ENCODE results near the gene EYS. TPM values are rescaled to one million over a fixed set of nuclear protein-coding genes. Genes with fewer than 3 reads are reported as not detected.

EYS gene
- total RNA-seq, 1 donor from 2014 or later = not detected

GRCh38 chr6:64861039-64861651 is 845.9 kb downstream of the EYS start:
- no peak for DNase-seq (ENCODE audit: low read depth)

- no peak for DNase-seq (ENCODE audit: low read depth)
Measured at GRCh38 chr6:64860203-64860602, 846.8 kb downstream of the EYS start.

DNA sequence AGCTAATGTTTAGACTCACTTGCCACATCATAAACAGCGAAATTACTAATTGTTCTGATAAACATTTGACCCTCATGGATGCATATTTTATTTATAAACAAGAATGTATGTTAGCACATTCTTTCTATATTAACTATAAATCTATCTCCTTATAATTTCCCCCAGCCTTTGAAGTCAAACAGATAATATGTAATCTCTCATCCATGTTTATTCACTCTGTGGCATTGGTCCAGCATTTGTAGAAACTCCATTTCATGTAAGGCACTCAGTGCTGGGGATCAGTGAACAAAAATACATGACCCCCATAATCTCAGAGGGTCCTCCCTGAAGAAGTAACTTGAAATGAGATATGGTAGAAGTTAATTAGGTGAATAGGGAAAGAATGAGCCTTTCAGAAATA is 856.9 kb downstream of the EYS start:
- no peak for DNase-seq (ENCODE audit: low read depth)

- no peak for DNase-seq (ENCODE audit: low read depth)
Measured at GRCh38 chr6:64848467-64848866, 858.6 kb downstream of the EYS start.

GRCh38 chr6:64847396-64847795 is 859.6 kb downstream of the EYS start:
- DNase-seq (ENCODE audit: low read depth) = no peak

- DNase-seq (ENCODE audit: low read depth) = no peak
Measured at GRCh38 chr6:64838726-64839125, 868.3 kb downstream of the EYS start.

GRCh38 chr6:64831680-64832079 is 875.3 kb downstream of the EYS start:
- DNase-seq (ENCODE audit: low read depth) = no peak

DNA sequence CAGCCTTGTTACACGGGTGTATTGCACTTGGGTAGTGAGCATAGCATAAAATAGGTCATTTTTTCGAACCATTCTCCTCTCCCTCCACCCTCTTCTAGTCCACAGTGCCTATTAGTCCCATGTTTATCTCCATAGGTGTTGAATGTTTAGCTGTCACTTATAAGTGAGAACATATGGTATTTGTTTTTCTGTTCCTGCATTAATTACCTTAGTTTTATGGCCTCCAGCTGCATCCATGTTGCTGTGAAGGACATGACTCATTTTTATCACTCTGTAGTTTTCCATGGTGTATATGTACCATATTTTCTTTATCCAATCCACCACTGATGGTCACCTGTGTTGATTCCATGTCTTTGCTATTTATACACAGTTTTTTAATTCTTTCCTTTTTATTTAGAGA is 889.5 kb downstream of the EYS start:
- DNase-seq (ENCODE audit: low read depth) = no peak

DNA sequence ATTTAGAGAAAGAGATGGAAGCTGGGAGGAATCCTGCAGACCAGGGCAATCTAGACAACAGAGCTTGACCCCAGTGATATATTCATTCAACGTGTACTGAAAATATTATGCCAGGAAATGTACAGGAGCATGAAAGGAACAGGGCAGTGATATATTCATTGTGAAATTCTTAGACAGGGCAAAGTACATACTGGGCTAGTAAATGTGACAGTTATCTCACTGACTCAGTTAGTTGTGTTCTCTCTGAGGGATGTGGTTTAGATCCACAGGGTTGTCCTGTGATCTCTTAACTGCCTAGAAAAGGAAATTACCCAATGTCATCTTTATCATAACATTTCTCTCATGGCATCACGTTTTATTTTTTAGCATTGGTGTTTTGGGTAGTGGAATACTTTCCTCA is 891.3 kb downstream of the EYS start:
- DNase-seq (ENCODE audit: low read depth) = no peak

- no peak for DNase-seq (ENCODE audit: low read depth)
Measured at GRCh38 chr6:64812138-64812537, 894.9 kb downstream of the EYS start.

DNA sequence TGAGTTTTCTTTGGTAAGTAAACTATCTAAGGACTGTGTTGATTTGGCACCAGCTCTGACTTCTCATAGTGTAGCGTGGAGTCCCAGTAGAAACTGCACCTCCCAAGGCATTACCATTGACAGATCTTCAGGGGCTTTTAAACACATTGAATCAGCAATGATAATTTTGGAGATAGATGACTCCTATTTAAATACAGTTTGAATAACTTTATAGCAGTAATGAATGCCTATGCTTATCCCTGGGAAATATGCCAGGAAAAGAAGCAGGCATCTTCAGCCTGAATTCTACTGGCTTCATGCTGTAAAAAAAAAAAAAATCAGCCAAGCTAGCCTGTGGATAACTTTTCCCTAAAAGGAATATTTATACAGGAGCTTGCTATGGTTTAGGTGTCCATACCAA is 895.9 kb downstream of the EYS start:
- no peak for DNase-seq (ENCODE audit: low read depth)

DNA sequence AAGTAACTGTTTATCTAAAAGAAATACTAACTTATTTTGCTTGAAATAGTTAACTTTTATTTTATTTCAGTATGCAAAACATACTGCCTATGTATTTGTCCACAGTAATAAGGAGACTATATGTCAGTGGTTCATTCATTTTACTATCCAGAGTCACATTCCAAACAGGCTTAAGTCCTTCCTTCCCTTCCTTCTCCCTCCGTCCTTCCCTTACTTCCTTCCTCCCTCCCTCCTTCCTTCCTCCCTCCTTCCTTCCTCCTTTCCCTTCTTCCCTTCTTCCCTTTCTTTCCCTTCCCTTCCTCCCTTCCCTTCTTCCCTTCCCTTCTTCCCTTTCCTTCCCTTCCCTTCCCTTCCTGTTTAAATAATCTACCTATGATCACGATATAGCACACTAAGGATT is 899.2 kb downstream of the EYS start:
- no peak for DNase-seq (ENCODE audit: low read depth)

- DNase-seq (ENCODE audit: low read depth) = no peak
Measured at GRCh38 chr6:64803470-64804166, 903.4 kb downstream of the EYS start.

DNA sequence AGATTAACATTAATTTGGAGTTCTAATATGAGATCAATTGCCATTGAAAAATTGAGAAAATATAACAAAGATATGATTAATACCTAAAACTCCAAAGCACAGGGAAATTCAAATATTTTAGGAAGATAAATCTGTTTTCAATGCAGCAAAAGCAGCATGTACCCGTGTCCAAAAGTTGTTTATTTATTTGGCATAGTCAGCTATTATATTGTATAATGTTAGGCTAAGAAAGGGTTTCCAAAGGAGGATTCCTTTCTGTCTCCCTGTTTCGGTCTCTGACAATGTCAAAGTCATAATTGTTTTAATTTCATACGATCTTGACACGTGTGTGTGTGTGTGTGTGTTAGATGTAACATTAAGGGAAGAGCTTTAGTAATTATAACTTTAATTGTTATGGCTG is 914.5 kb downstream of the EYS start:
- DNase-seq (ENCODE audit: low read depth) = no peak

- DNase-seq (ENCODE audit: low read depth) = no peak
Measured at GRCh38 chr6:64789476-64789875, 917.5 kb downstream of the EYS start.

DNA sequence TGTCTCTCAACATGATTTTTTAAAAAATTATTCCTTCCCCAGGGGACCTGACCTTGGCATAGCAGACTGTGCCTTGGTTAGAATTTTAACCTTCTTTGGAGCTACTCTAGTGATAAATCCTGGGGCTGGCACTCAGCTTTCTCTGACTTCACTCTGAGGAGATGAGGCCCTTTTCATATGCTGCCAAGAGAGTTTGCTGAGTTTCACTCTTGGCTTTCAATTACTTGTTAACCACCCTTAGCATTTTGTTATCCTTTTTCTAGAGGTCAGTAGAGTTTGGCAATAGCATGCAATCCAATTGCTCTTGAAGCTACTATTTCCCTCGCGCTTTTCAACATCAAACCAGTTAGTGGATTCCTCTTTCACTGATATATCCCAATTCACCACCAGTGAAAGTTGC is 920.3 kb downstream of the EYS start:
- no peak for DNase-seq (ENCODE audit: low read depth)

DNA sequence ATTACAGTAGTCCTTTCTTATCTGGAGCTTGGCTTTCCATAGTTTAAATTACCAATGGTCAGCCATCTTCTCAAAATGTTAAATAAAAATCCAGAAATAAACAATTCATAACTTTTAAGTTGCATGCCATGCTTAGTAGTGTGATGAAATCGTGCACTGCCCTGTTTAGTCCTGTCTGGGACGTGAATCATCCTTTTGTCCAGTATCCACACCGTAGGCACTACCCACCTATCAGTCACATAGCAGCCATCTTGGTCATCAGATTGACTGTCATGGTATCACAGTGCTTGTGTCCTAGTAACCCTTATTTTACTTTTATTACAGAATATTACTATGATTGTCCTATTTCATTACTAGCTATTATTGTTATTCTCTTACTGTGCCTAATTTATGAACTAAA is 924.1 kb downstream of the EYS start:
- DNase-seq (ENCODE audit: low read depth) = no peak

- DNase-seq (ENCODE audit: low read depth) = no peak
Measured at GRCh38 chr6:64777941-64778785, 928.9 kb downstream of the EYS start.

DNA sequence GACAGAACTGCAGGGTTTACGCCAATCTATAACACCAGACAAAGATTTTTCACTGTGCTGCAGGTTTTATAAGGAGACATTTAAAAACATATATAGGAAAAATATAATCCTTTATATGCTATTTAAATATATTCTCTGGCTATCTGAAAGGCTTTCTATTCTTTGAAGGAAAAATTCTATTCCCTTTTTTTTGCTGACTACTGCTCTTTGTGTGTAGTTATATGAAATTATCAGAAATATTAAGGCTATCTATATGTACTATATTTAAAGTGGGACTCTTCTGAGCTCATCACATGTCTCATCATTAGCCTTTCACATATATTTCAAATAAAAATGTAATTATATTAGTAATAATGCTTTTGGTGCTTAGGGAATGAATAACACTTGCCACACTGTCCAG is 930.7 kb downstream of the EYS start:
- DNase-seq (ENCODE audit: low read depth) = no peak

DNA sequence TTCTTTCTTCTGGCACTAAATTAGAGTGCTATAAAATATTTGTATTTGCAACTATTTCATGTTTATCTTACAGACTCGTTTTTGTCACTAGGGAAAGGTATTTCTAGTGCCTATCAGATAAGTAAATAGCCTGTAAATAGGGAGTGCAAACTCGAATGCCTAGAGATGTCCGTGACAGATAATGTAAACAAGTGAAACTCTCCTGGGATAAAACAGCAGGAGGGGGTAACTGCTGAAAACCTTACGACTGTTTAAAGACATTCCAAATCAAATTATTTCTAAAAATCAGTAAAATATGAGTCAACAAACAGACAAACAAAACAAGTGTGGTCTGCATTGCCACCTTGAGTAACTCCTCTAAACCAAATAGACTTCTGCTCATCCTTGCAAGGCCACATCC is 932.1 kb downstream of the EYS start:
- DNase-seq (ENCODE audit: low read depth) = no peak

DNA sequence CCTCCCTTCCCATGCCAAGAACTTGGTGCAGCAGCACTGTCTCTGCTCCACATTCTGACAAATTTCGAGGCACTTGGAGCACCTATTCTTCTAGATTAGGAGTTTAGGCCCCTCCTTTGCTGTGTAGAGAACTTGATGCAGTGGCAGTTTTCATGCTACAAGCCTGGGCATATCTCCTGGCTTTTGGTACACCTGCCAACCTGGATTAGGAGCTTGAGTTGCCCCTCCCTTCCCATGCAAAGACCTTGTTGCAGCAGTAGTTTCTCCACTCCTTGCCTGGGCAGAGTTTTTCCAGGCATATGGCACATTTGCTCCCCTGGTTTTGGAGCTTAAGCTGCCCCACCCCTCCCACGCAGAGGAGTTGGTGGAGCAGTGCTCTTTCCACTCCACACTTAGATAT is 956.1 kb downstream of the EYS start:
- DNase-seq (ENCODE audit: low read depth) = no peak

GRCh38 chr6:64737418-64737817 is 969.6 kb downstream of the EYS start:
- DNase-seq (ENCODE audit: low read depth) = no peak

Measured in myocyte (in vitro differentiated cells).